Uterus (tissue), 2 donors: ENCODE measurements around the gene FSTL5.

ENCODE experiments used
- POLR2A ChIP-seq, 2 donors: fragments of 450-650 bp; IDR thresholded peaks; one replicate each; pipeline ENCODE4 v1.6.1; 2016; ENCODE audit warnings: antibody characterized with exemption in 2 of 2, mild to moderate bottlenecking in 1 of 2, moderate library complexity in 1 of 2
- TF ChIP-seq, protein P1 (sequence below), 4 experiments: fragments of 200-600 bp in 2 of 4; fragments of 450-650 bp in 2 of 4; sonication (generic) in 2 of 4; IDR thresholded peaks; one replicate each; pipeline ENCODE4 v1.5.1; 2016 to 2019; ENCODE audit warnings: antibody characterized with exemption in 4 of 4, mild to moderate bottlenecking in 2 of 4, moderate library complexity in 1 of 4

DNA sequence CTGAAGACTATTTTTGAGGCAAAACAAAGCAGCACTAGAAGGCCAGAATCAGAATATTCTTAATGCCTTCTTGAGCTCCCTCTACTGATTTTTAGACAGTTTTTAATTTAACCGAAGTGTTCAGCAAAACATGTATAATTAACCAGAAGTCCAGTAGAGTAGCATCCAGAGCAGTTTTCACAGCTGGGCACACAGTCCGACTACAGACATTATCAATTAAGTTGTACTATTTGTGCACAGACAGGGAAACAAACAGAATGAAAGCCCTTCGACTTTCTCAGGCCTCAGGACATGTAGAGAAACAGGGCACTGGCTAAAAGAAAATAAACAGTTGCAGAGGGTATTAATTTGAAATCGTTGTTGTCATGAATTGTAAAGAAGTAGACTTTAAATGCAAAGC, 11.9 kb downstream of the FSTL5 start:
- TF ChIP-seq, protein P1, sequence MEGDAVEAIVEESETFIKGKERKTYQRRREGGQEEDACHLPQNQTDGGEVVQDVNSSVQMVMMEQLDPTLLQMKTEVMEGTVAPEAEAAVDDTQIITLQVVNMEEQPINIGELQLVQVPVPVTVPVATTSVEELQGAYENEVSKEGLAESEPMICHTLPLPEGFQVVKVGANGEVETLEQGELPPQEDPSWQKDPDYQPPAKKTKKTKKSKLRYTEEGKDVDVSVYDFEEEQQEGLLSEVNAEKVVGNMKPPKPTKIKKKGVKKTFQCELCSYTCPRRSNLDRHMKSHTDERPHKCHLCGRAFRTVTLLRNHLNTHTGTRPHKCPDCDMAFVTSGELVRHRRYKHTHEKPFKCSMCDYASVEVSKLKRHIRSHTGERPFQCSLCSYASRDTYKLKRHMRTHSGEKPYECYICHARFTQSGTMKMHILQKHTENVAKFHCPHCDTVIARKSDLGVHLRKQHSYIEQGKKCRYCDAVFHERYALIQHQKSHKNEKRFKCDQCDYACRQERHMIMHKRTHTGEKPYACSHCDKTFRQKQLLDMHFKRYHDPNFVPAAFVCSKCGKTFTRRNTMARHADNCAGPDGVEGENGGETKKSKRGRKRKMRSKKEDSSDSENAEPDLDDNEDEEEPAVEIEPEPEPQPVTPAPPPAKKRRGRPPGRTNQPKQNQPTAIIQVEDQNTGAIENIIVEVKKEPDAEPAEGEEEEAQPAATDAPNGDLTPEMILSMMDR (IDR thresholded peaks at IDR 0.05) = no peak
- no peak for TF ChIP-seq POLR2A (IDR thresholded peaks at IDR 0.05)
